Measurements from ENCODE around the gene CPLX3. TPM values are rescaled to one million over a fixed set of nuclear protein-coding genes. Genes with fewer than 3 reads are reported as not detected.

CPLX3 gene, protein sequence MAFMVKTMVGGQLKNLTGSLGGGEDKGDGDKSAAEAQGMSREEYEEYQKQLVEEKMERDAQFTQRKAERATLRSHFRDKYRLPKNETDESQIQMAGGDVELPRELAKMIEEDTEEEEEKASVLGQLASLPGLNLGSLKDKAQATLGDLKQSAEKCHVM
- total RNA-seq, result 0.91 and 1.4 TPM in 2 replicates

DNA sequence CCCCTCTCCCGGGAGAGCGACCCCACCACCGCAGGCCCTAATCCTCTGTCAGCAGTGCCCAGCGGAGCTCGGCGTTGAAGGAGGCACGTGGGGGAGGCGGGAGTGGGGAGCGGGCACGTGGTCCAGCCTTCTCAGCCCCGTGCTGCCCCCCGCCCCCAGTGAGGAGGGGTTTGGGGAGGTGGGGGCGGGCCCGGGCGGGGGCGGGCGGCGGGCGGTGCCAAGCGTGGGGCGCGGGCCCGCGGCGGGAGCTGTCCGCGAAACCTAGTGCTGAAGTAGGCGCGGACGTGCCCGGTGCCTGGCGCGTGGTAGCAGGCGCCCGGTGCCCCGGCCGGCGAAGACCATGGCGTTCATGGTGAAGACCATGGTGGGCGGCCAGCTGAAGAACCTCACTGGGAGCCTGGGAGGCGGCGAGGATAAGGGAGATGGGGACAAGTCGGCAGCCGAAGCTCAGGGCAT is at the start of gene CPLX3:
TSS of gene CPLX3 (plus strand) at position 264 of the 456 bp plus-strand sequence. CDS start at position 341, 77 bp downstream.
- intact Hi-C loops (cut with micrococcal nuclease), result no loop called here

- intact Hi-C loops (cut with micrococcal nuclease), result no loop called here
These were observed 49.3 kb upstream of the CPLX3 start for GRCh38 chr15:74776821-74777768.

DNA sequence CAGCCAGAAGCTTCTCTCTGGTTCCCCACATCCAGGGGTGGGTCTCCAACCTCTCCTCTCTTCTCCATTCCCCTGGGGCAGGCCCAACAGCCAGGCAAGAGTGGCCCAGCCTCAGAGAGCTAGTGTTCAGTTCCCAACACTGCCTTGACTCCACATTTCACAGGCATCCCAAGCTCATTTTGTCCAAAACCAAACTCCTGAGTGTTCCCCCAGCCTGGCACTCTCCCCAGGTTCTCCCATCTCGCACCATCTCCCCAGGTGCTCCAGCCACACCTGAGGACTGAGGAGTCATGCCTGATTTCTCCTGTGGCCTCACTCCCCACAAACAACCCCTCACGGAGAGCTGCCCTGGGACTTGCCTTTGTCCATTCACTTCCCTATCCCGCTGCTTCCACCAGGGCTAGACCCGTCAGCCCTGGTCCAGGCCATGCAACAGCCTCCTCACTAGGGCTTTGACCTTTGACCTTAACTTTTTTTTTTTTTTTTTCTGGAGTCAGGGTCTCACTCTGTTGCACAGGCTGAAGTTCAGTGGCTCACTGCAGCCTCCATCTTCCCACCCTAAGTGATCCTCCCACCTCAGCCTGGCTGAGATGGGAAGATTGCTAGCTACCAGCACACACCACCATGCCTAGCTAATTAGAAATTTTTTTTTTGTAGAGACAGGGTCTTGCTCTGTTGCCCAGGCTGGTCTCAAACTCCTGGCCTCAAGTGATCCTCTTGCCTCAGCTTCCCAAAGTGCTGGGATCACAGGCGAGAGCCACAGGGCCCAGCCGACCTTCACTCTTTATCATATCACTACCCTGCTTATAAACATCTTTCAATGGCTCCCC is 48.4 kb upstream of the CPLX3 start:
- intact Hi-C loops (cut with micrococcal nuclease), result no loop called here

DNA sequence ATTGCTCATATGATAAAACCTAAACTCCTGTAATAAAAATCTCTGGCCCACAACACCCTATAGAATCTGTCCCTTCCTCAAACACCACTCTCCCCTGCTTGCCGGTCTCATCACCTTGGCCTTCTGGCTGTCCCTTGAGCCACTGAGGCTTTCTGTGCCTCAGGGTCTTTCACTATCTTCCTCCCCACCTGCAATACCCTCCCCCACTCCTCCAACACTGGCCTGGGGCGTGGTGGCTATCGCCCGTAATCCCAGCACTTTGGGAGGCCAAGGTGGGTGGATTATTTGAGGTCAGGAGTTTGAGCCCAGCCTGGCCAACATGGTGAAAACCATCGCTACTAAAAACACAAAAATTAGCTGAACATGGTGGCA is 47.8 kb upstream of the CPLX3 start:
- intact Hi-C loops (cut with micrococcal nuclease), result no loop called here

- intact Hi-C loops (cut with micrococcal nuclease), result no loop called here
These were observed 47.2 kb upstream of the CPLX3 start for GRCh38 chr15:74779162-74779648.

- intact Hi-C loops (cut with micrococcal nuclease), result loop anchor here (1.0 to 10.0 kb wide), 7 partner anchors 8 to 844 kb away; partner anchors contain the start of genes COX5A, SEMA7A, SNUPN and UBL7
These were observed 45.6 kb upstream of the CPLX3 start for GRCh38 chr15:74780523-74781430.

GRCh38 chr15:74781431-74782258 is 44.8 kb upstream of the CPLX3 start, which contains the start of gene CSK:
Gene CSK, plus strand, starts transcription at chr15:74782080. Its CDS starts 16,218 bp downstream, at chr15:74798298.
- intact Hi-C loops (cut with micrococcal nuclease), result loop anchor here (1.0 to 10.0 kb wide), 6 partner anchors 10 to 843 kb away; partner anchors contain the start of genes COX5A, SEMA7A, SNUPN and UBL7

- intact Hi-C loops (cut with micrococcal nuclease), result loop anchor here (10.0 kb wide), 2 partner anchors 348 to 842 kb away; partner anchors contain the start of genes SEMA7A and SNUPN
These were observed 44.0 kb upstream of the CPLX3 start for GRCh38 chr15:74782259-74783071.

DNA sequence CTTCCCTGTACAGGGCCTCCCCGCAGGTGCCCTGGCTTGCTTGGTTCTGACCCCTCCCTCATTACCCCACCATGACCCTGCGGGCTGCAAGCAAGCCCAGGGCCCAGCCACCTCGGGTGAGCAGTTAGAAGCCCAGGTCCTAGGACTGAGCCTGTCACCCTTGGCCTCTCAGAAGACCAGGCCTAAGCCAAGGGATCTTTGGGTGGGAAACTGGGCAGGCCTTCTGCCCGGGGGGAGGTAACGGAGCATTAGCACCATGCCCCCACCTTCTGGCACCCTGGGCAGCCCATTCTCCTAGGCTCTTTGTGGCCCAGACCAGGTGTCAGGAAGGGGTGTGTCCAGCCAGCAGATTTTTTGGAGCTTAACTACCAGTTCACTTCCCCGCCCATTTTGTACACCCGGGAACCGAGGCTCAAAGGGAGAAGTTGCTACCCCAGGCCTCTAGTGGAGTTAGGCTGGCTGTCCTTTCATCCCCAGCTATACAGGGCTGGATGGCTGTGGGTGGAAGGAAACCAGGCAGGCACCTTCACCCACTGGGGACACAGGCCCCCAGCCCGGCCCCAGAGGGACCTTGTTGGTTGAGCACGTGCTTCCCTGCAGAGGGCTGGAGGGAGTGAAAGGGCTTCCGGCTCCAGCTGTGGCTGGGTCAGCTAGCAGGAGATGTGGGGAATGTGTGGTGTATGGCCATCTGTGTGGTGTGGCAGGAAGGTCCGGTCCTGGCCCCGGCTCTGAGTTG is 43.2 kb upstream of the CPLX3 start:
- intact Hi-C loops (cut with micrococcal nuclease), result loop anchor here (10.0 kb wide), 2 partner anchors 348 to 842 kb away; partner anchors contain the start of genes SEMA7A and SNUPN

- intact Hi-C loops (cut with micrococcal nuclease), result loop anchor here (10.0 kb wide), 2 partner anchors 349 to 841 kb away; partner anchors contain the start of genes SEMA7A and SNUPN
These were observed 42.6 kb upstream of the CPLX3 start for GRCh38 chr15:74783808-74784175.

GRCh38 chr15:74784426-74785193 is 41.8 kb upstream of the CPLX3 start:
- intact Hi-C loops (cut with micrococcal nuclease), result loop anchor here (5.0 to 10.0 kb wide), 5 partner anchors 350 to 840 kb away; partner anchors contain the start of genes C15orf39, MAN2C1, PTPN9 and SEMA7A

DNA sequence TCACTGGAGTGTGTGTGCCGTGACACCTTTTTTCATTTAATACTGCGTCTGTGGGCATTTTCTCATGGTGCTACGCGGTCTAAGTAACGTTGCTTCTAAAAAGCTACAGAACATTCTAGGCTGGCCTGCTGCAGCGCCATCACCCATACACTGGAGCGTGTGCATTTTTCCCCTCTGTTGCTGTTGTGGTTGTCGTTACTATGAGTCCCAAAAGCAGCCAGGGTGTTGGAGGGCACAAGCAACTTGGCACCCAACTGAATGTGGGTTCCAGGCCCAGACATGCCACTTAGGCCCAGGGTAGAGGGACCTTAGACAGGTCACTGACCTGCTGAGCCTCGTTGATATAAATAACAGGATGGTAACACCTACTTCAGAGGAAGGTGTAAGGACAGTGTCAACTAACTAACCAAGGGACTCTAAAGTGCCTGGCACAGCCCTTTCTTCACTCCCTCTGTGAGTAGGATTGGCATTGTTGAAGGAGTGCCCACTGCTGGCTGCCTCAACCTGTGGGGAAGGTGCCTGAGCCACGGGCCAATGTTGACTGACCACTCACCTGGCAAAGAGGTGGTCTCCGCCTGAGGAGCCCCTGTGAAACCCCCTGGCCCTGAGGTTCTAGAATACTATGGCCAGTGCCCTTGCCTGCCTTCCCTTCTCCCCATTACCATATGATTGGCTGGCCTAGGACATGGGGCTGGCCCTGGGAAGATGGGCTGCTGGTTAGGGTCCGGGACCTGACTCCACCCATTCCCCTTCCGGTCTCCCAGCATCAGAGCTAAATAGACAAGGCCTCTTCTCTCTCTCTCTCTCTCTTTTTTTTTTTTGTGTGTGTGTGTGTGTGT is 41.0 kb upstream of the CPLX3 start:
- intact Hi-C loops (cut with micrococcal nuclease), result loop anchor here (2.0 to 10.0 kb wide), 6 partner anchors 245 to 839 kb away; partner anchors contain the start of genes ARID3B, C15orf39, MAN2C1 and PTPN9

GRCh38 chr15:74786081-74786480 is 40.3 kb upstream of the CPLX3 start:
- intact Hi-C loops (cut with micrococcal nuclease), result loop anchor here (2.0 to 10.0 kb wide), 6 partner anchors 245 to 839 kb away; partner anchors contain the start of genes ARID3B, C15orf39, MAN2C1 and PTPN9

DNA sequence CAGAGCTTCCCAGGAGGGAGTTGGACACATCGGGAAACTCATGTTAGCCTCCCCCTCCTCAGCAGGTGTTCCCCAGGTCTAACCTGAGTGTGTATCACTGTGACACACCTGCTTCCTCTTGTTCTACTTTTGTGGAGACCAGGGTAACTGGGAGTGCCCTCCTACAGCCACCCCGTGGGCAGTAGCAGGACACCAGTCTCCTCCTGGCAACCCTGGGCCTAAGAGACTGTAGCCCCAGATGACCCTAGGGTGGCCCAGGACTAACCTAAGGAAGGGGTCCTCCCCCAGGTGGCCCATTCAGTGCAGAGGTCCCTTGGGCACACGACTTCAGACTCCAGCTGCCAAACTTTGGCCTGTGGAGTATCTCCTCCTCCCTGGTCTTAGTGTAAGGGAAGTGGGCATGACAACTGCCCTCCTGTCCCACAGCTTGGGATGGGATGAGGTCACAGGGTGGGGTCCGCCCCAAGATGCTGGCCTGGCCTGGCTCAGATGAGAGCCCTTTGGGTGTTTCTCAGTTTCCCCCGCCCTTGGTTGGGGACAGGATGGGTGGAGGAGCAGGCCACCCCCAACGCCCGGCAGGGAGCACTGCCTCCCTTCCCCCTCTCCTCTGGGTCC is 39.8 kb upstream of the CPLX3 start:
- intact Hi-C loops (cut with micrococcal nuclease), result loop anchor here (1.0 to 10.0 kb wide), 8 partner anchors 15 to 838 kb away; partner anchors contain the start of genes ARID3B, C15orf39, MAN2C1 and PTPN9

All from T-helper 1 cell treated with Interleukin-12 subunit alpha and Interleukin-12 subunit beta and Interleukin-4 antibody, amounts not matched to agents 30 ng/mL and 1 ng/mL, for 36 hours (primary cell).